ENCODE measurements around the gene KIF5C. TPM values are rescaled to one million over a fixed set of nuclear protein-coding genes. Genes with fewer than 3 reads are reported as not detected.

Gene KIF5C
- total and polyA plus RNA-seq, 4 donors = 0.06 to 0.25 (median 0.14) TPM

- Histone ChIP-seq H3K4me1 (ENCODE audit: control insufficient read depth in 4 of 4, insufficient read depth in 4 of 4, low read length in 3 of 4) (no peaks in the 10 kb centered on the region), H3K9me3 (ENCODE audit: control insufficient read depth in 4 of 4, low read length in 3 of 4) (no peaks in the 10 kb centered on the region), H3K4me3 (ENCODE audit: low read depth in 1 of 3, low read length in 3 of 3) (no peak overlapping the region), H3K36me3 (ENCODE audit: control insufficient read depth in 4 of 4, insufficient read depth in 3 of 4, low read depth in 1 of 4, low read length in 3 of 4) (peaks cover 0 to 1% (median 0%) of the 10 kb centered on the region in 4 donors), H3K9ac (ENCODE audit: low read depth in 1 of 2, low read length in 2 of 2) (no peak overlapping the region), H3K27ac (ENCODE audit: low read depth in 1 of 2, low read length in 2 of 2) (no peak overlapping the region), H3K27me3 (ENCODE audit: control insufficient read depth in 4 of 4, insufficient read depth in 4 of 4, low read length in 3 of 4) (peaks cover 0 to 3% (median 0%) of the 10 kb centered on the region in 4 donors)
- TF ChIP-seq GABPA (IDR thresholded peaks at IDR 0.05 in 1 of 2, conservative IDR thresholded peaks at IDR 0.05 in 1 of 2) = no peak
- no peak for TF ChIP-seq HNF4G (IDR thresholded peaks at IDR 0.05)
- TF ChIP-seq YY1 (IDR thresholded peaks at IDR 0.05) = no peak
- TF ChIP-seq RAD21 (IDR thresholded peaks at IDR 0.05) = no peak
- TF ChIP-seq ZBTB33 (IDR thresholded peaks at IDR 0.05) = no peak
- no peak for TF ChIP-seq TAF1 (conservative IDR thresholded peaks at IDR 0.05)
- TF ChIP-seq NR2F2 (IDR thresholded peaks at IDR 0.05) = no peak
- TF ChIP-seq RXRA (IDR thresholded peaks at IDR 0.05) = no peak
- TF ChIP-seq REST (IDR thresholded peaks at IDR 0.05) = no peak
- TF ChIP-seq MAX (IDR thresholded peaks at IDR 0.05) = no peak
- no peak for TF ChIP-seq ATF3 (IDR thresholded peaks at IDR 0.05)
- TF ChIP-seq JUND (IDR thresholded peaks at IDR 0.05) = no peak
- no peak for TF ChIP-seq HNF4A (conservative IDR thresholded peaks at IDR 0.05)
- TF ChIP-seq FOXA2 (IDR thresholded peaks at IDR 0.05) = no peak
- no peak for TF ChIP-seq FOXA1 (IDR thresholded peaks at IDR 0.05)
- no peak for TF ChIP-seq SP1 (IDR thresholded peaks at IDR 0.05)
- TF ChIP-seq EGR1 (IDR thresholded peaks at IDR 0.05; ENCODE audit: low read depth in 2 of 2) = no peak
- no peak for TF ChIP-seq CTCF (IDR thresholded peaks at IDR 0.05; ENCODE audit: low read depth, low read length, missing input control)
- no peak for DNase-seq (ENCODE audit: low spot score)
- 91% methylated on average over 7 of the region's 7 CpGs for WGBS
Measured at GRCh38 chr2:149001496-149001895, 126.5 kb downstream of the KIF5C start.
